Hematopoietic multipotent progenitor cell treated with erythropoietin and hydrocortisone succinate and interleukin-3 and kit ligand, for 6 days (in vitro differentiated cells): ENCODE results near the gene PRR33.
"Not testable (repeated sequence)": the region's sequence is repeated elsewhere in the genome, so short reads cannot be mapped to it uniquely, and the experiment has no call there.

ENCODE experiments used
- DNase-seq: peaks from one replicate; pipeline ENCODE4 v3.0.0-alpha.2; 2015

The PRR33 gene

GRCh38 chr11:1874441-1875092, 17.1 kb downstream of the PRR33 start:
- not testable (repeated sequence) for DNase-seq

GRCh38 chr11:1873813-1874150, 17.9 kb downstream of the PRR33 start:
- DNase-seq: not testable (repeated sequence)

- no peak for DNase-seq
Measured at GRCh38 chr11:1873048-1873812, 18.5 kb downstream of the PRR33 start.

GRCh38 chr11:1872267-1872985, 19.3 kb downstream of the PRR33 start:
- no peak for DNase-seq

- DNase-seq: no peak
Measured at GRCh38 chr11:1871531-1871930, 20.2 kb downstream of the PRR33 start.

- no peak for DNase-seq
Measured at GRCh38 chr11:1870721-1871466, 20.8 kb downstream of the PRR33 start.

GRCh38 chr11:1870326-1870696, 21.4 kb downstream of the PRR33 start:
- DNase-seq: no peak

- no peak for DNase-seq
Measured at GRCh38 chr11:1869427-1870325, 22.0 kb downstream of the PRR33 start.

- DNase-seq: no peak
Measured at GRCh38 chr11:1868636-1869291, 22.9 kb downstream of the PRR33 start.

- DNase-seq: no peak
Measured at GRCh38 chr11:1868056-1868635, 23.5 kb downstream of the PRR33 start.

- DNase-seq: no peak
Measured at GRCh38 chr11:1867381-1867780, 24.3 kb downstream of the PRR33 start.

- DNase-seq: no peak
Measured at GRCh38 chr11:1866776-1867175, 24.9 kb downstream of the PRR33 start.

GRCh38 chr11:1866226-1866625, 25.5 kb downstream of the PRR33 start:
- no peak for DNase-seq

GRCh38 chr11:1864831-1865665, 26.6 kb downstream of the PRR33 start:
- no peak for DNase-seq

GRCh38 chr11:1864231-1864630, 27.5 kb downstream of the PRR33 start:
- DNase-seq: no peak

- peak; percentile 70 for DNase-seq
Measured at GRCh38 chr11:1863352-1864216, 28.1 kb downstream of the PRR33 start.

GRCh38 chr11:1862588-1863351, 28.9 kb downstream of the PRR33 start:
- no peak for DNase-seq
